WTC11 (cell line): ENCODE data around the gene TRPM8. TPM values are rescaled to one million over a fixed set of nuclear protein-coding genes. Genes with fewer than 3 reads are reported as not detected.

Experiments used
- ESRRA ChIP-seq: sonication (generic); formaldehyde crosslinking; IDR thresholded peaks from 2 replicates; pipeline ENCODE4 v1.8.1; 2022; ENCODE audit warnings: mild to moderate bottlenecking, missing genetic modification reagents, borderline replicate concordance
- ETV6 ChIP-seq: sonication (generic); formaldehyde crosslinking; IDR thresholded peaks from 2 replicates; pipeline ENCODE4 v1.8.1; 2022; ENCODE audit warnings: mild to moderate bottlenecking, missing genetic modification reagents
- FOXP1 ChIP-seq: sonication (generic); formaldehyde crosslinking; IDR thresholded peaks from 2 replicates; pipeline ENCODE4 v1.8.0; 2022; ENCODE audit warnings: missing genetic modification reagents, mild to moderate bottlenecking, moderate library complexity, borderline replicate concordance
- GRHL2 ChIP-seq: fragments of 250-450 bp; sonication (Bioruptor Pico); IDR thresholded peaks from 2 replicates; pipeline ENCODE4 v1.8.0; 2022; ENCODE audit warnings: mild to moderate bottlenecking, moderate library complexity; ENCODE audit not compliant: insufficient replicate concordance, severe bottlenecking
- NFE2L1 ChIP-seq: sonication (generic); formaldehyde crosslinking; IDR thresholded peaks from 2 replicates; pipeline ENCODE4 v1.8.1; 2023; ENCODE audit warnings: missing genetic modification reagents
- NFYB ChIP-seq: sonication (generic); formaldehyde crosslinking; conservative IDR thresholded peaks from 2 replicates; pipeline ENCODE4 v1.8.0; 2022; ENCODE audit warnings: low read depth, missing genetic modification reagents
- SP1 ChIP-seq: sonication (generic); formaldehyde crosslinking; conservative IDR thresholded peaks from 2 replicates; pipeline ENCODE4 v1.8.1; 2022; ENCODE audit warnings: missing genetic modification reagents
- ZBTB21 ChIP-seq: sonication (generic); formaldehyde crosslinking; IDR thresholded peaks from 2 replicates; pipeline ENCODE4 v1.8.1; 2023; ENCODE audit warnings: mild to moderate bottlenecking, missing genetic modification reagents, borderline replicate concordance
- ZNF138 ChIP-seq: sonication (generic); formaldehyde crosslinking; conservative IDR thresholded peaks from 2 replicates; pipeline ENCODE4 v1.8.1; 2022; ENCODE audit warnings: mild to moderate bottlenecking, moderate library complexity, missing genetic modification reagents
- ZNF232 ChIP-seq: sonication (generic); formaldehyde crosslinking; IDR thresholded peaks from 2 replicates; pipeline ENCODE4 v1.8.0; 2022; ENCODE audit warnings: mild to moderate bottlenecking, missing genetic modification reagents
- total RNA-seq: library from RNA; stranded (reverse); gene quantifications from 3 replicates; pipeline ENCODE4 v1.2.3, GENCODE V29; 2021
- TF ChIP-seq, protein P1 (sequence below): sonication (generic); formaldehyde crosslinking; IDR thresholded peaks from 2 replicates; pipeline ENCODE4 v1.8.0; 2023; ENCODE audit warnings: missing genetic modification reagents
- TF ChIP-seq, protein P2 (sequence below): sonication (generic); formaldehyde crosslinking; IDR thresholded peaks from 2 replicates; pipeline ENCODE4 v1.8.0; 2022; ENCODE audit warnings: missing genetic modification reagents
- TF ChIP-seq, protein P3 (sequence below): sonication (generic); formaldehyde crosslinking; IDR thresholded peaks from 2 replicates; pipeline ENCODE4 v1.8.0; 2023; ENCODE audit warnings: missing genetic modification reagents, mild to moderate bottlenecking, borderline replicate concordance
- TF ChIP-seq, protein P4 (sequence below): sonication (generic); formaldehyde crosslinking; IDR thresholded peaks from 2 replicates; pipeline ENCODE4 v1.8.0; 2022; ENCODE audit warnings: mild to moderate bottlenecking, missing genetic modification reagents
- TF ChIP-seq, protein P5 (sequence below): sonication (generic); formaldehyde crosslinking; IDR thresholded peaks from 2 replicates; pipeline ENCODE4 v1.8.1; 2022; ENCODE audit warnings: missing genetic modification reagents, borderline replicate concordance
- TF ChIP-seq, protein P6 (sequence below): fragments of 250-450 bp; sonication (Bioruptor Pico); IDR thresholded peaks from 2 replicates; pipeline ENCODE4 v1.9.0; 2021; ENCODE audit warnings: mild to moderate bottlenecking
- TF ChIP-seq, protein P7 (sequence below): fragments of 250-450 bp; sonication (Bioruptor Pico); IDR thresholded peaks from 2 replicates; pipeline ENCODE4 v1.9.0; 2021; ENCODE audit warnings: moderate library complexity, mild to moderate bottlenecking, inconsistent platforms, borderline replicate concordance

The TRPM8 gene
- total RNA-seq, 1 experiment from 2014 or later = 0.26 TPM

DNA sequence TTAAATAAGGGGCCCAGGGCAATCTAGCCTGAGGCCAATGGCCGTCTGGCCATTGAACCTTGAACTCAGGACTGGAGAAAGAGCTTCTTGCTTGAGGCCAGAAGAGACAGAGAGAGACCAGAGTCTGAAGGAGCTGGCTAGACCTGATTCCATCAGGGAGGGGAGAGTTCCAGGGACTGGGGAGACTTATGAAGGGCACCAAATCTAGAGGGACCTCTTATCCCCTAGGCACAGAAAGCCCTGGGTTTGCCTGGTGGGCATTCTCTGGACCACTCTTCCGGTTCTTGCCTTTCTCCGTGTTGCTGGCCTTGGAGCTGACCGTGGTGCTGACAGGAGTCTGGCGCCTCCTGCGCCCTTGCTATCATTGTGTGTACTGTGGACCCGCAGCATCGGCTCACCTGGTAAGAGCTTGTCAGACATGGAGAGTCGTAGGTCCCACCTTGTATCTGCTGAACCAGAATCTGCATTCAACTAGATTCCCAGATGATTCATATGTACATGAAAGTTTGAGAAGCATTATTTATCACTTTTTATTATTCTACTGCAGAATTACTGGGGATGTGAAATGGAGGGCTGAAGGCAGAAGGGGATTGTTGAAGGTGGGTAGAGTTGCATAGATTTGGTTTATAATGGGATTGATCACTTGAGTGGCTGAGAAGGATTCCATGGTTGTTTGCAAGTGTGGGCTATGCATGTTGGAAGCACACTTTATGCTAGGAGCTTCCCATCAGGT is 4.3 kb upstream of the TRPM8 start (continued):
- TF ChIP-seq, protein P1, sequence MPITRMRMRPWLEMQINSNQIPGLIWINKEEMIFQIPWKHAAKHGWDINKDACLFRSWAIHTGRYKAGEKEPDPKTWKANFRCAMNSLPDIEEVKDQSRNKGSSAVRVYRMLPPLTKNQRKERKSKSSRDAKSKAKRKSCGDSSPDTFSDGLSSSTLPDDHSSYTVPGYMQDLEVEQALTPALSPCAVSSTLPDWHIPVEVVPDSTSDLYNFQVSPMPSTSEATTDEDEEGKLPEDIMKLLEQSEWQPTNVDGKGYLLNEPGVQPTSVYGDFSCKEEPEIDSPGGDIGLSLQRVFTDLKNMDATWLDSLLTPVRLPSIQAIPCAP (CRISPR knock-in tag) = peak; percentile 41; the same call in 1 of the 2 replicates
- TF ChIP-seq, protein P2, sequence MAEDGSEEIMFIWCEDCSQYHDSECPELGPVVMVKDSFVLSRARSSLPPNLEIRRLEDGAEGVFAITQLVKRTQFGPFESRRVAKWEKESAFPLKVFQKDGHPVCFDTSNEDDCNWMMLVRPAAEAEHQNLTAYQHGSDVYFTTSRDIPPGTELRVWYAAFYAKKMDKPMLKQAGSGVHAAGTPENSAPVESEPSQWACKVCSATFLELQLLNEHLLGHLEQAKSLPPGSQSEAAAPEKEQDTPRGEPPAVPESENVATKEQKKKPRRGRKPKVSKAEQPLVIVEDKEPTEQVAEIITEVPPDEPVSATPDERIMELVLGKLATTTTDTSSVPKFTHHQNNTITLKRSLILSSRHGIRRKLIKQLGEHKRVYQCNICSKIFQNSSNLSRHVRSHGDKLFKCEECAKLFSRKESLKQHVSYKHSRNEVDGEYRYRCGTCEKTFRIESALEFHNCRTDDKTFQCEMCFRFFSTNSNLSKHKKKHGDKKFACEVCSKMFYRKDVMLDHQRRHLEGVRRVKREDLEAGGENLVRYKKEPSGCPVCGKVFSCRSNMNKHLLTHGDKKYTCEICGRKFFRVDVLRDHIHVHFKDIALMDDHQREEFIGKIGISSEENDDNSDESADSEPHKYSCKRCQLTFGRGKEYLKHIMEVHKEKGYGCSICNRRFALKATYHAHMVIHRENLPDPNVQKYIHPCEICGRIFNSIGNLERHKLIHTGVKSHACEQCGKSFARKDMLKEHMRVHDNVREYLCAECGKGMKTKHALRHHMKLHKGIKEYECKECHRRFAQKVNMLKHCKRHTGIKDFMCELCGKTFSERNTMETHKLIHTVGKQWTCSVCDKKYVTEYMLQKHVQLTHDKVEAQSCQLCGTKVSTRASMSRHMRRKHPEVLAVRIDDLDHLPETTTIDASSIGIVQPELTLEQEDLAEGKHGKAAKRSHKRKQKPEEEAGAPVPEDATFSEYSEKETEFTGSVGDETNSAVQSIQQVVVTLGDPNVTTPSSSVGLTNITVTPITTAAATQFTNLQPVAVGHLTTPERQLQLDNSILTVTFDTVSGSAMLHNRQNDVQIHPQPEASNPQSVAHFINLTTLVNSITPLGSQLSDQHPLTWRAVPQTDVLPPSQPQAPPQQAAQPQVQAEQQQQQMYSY = peak; percentile 92
- TF ChIP-seq, protein P3, sequence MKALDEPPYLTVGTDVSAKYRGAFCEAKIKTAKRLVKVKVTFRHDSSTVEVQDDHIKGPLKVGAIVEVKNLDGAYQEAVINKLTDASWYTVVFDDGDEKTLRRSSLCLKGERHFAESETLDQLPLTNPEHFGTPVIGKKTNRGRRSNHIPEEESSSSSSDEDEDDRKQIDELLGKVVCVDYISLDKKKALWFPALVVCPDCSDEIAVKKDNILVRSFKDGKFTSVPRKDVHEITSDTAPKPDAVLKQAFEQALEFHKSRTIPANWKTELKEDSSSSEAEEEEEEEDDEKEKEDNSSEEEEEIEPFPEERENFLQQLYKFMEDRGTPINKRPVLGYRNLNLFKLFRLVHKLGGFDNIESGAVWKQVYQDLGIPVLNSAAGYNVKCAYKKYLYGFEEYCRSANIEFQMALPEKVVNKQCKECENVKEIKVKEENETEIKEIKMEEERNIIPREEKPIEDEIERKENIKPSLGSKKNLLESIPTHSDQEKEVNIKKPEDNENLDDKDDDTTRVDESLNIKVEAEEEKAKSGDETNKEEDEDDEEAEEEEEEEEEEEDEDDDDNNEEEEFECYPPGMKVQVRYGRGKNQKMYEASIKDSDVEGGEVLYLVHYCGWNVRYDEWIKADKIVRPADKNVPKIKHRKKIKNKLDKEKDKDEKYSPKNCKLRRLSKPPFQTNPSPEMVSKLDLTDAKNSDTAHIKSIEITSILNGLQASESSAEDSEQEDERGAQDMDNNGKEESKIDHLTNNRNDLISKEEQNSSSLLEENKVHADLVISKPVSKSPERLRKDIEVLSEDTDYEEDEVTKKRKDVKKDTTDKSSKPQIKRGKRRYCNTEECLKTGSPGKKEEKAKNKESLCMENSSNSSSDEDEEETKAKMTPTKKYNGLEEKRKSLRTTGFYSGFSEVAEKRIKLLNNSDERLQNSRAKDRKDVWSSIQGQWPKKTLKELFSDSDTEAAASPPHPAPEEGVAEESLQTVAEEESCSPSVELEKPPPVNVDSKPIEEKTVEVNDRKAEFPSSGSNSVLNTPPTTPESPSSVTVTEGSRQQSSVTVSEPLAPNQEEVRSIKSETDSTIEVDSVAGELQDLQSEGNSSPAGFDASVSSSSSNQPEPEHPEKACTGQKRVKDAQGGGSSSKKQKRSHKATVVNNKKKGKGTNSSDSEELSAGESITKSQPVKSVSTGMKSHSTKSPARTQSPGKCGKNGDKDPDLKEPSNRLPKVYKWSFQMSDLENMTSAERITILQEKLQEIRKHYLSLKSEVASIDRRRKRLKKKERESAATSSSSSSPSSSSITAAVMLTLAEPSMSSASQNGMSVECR (CRISPR knock-in tag) = peak; percentile 67; the same call in 1 of the 2 replicates
- TF ChIP-seq SP1 (CRISPR knock-in tag) = no peak
- peak; percentile 56; the same call in 1 of the 2 replicates for TF ChIP-seq ESRRA (CRISPR knock-in tag)
- TF ChIP-seq, protein P4, sequence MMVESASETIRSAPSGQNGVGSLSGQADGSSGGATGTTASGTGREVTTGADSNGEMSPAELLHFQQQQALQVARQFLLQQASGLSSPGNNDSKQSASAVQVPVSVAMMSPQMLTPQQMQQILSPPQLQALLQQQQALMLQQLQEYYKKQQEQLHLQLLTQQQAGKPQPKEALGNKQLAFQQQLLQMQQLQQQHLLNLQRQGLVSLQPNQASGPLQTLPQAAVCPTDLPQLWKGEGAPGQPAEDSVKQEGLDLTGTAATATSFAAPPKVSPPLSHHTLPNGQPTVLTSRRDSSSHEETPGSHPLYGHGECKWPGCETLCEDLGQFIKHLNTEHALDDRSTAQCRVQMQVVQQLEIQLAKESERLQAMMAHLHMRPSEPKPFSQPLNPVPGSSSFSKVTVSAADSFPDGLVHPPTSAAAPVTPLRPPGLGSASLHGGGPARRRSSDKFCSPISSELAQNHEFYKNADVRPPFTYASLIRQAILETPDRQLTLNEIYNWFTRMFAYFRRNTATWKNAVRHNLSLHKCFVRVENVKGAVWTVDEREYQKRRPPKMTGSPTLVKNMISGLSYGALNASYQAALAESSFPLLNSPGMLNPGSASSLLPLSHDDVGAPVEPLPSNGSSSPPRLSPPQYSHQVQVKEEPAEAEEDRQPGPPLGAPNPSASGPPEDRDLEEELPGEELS (CRISPR knock-in tag) = peak; percentile 55; the same call in 1 of the 2 replicates
- TF ChIP-seq, protein P5, sequence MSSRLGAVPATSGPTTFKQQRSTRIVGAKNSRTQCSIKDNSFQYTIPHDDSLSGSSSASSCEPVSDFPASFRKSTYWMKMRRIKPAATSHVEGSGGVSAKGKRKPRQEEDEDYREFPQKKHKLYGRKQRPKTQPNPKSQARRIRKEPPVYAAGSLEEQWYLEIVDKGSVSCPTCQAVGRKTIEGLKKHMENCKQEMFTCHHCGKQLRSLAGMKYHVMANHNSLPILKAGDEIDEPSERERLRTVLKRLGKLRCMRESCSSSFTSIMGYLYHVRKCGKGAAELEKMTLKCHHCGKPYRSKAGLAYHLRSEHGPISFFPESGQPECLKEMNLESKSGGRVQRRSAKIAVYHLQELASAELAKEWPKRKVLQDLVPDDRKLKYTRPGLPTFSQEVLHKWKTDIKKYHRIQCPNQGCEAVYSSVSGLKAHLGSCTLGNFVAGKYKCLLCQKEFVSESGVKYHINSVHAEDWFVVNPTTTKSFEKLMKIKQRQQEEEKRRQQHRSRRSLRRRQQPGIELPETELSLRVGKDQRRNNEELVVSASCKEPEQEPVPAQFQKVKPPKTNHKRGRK (CRISPR knock-in tag) = no peak
- TF ChIP-seq ZNF232 (CRISPR knock-in tag) = no peak
- no peak for TF ChIP-seq NFYB (CRISPR knock-in tag)
- TF ChIP-seq, protein P6, sequence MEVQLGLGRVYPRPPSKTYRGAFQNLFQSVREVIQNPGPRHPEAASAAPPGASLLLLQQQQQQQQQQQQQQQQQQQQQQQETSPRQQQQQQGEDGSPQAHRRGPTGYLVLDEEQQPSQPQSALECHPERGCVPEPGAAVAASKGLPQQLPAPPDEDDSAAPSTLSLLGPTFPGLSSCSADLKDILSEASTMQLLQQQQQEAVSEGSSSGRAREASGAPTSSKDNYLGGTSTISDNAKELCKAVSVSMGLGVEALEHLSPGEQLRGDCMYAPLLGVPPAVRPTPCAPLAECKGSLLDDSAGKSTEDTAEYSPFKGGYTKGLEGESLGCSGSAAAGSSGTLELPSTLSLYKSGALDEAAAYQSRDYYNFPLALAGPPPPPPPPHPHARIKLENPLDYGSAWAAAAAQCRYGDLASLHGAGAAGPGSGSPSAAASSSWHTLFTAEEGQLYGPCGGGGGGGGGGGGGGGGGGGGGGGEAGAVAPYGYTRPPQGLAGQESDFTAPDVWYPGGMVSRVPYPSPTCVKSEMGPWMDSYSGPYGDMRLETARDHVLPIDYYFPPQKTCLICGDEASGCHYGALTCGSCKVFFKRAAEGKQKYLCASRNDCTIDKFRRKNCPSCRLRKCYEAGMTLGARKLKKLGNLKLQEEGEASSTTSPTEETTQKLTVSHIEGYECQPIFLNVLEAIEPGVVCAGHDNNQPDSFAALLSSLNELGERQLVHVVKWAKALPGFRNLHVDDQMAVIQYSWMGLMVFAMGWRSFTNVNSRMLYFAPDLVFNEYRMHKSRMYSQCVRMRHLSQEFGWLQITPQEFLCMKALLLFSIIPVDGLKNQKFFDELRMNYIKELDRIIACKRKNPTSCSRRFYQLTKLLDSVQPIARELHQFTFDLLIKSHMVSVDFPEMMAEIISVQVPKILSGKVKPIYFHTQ (CRISPR knock-in tag) = no peak
- 0 out of 2 replicates have a peak, but pooled peaks have one; percentile 42 for TF ChIP-seq ETV6
- 0 out of 2 replicates have a peak, but pooled peaks have one; percentile 69 for TF ChIP-seq ZNF138 (CRISPR knock-in tag)
- peak; percentile 68; the same call in 1 of the 2 replicates for TF ChIP-seq FOXP1 (CRISPR knock-in tag)
- peak; percentile 73; the same call in 1 of the 2 replicates for TF ChIP-seq NFE2L1 (CRISPR knock-in tag)
- TF ChIP-seq GRHL2 (CRISPR knock-in tag) = no peak
- TF ChIP-seq, protein P7, sequence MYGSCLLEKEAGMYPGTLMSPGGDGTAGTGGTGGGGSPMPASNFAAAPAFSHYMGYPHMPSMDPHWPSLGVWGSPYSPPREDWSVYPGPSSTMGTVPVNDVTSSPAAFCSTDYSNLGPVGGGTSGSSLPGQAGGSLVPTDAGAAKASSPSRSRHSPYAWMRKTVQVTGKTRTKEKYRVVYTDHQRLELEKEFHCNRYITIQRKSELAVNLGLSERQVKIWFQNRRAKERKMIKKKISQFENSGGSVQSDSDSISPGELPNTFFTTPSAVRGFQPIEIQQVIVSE (CRISPR knock-in tag) = no peak
- no peak; the same call in 1 of the 2 replicates for TF ChIP-seq ZBTB21 (CRISPR knock-in tag)
